Measurements from ENCODE around the gene BLCAP.

Gene BLCAP

DNA sequence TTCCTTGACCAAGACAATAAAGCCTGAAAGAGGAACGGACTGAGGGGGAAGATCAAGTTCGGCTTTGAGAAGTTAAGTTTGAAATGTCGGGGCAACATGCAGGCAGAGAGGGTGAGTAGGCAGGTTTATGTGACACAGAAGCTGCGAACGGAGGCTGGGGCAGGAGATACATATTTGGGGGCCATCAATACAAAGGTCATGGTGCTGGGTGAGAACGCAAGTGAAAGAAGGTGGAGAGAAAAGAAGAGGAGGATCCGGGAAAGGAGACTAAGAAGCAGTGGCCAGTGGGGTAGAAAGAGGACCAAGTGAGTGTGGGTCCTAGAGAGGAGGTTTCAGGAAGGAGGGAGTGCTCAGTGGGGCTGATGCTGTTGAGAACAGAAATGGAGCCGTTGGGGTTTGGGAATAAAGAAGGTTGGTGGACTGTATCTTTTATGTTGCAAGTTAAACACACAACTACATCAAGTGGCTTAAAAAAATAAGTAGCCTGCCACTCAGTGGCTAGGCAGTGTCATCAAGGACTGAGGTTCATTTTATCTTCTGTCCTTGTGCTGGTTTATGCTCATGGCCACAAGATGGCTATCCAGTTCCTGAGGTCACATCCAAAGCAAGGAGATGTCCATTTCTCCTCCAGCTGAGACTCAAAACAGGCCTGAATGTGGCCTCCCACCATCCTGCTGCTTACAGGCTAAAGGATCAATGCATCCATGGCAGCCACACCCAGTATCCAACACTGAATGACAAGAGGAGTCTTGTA, 1.7 kb upstream of the BLCAP start:
- no peak for DNase-seq

DNA sequence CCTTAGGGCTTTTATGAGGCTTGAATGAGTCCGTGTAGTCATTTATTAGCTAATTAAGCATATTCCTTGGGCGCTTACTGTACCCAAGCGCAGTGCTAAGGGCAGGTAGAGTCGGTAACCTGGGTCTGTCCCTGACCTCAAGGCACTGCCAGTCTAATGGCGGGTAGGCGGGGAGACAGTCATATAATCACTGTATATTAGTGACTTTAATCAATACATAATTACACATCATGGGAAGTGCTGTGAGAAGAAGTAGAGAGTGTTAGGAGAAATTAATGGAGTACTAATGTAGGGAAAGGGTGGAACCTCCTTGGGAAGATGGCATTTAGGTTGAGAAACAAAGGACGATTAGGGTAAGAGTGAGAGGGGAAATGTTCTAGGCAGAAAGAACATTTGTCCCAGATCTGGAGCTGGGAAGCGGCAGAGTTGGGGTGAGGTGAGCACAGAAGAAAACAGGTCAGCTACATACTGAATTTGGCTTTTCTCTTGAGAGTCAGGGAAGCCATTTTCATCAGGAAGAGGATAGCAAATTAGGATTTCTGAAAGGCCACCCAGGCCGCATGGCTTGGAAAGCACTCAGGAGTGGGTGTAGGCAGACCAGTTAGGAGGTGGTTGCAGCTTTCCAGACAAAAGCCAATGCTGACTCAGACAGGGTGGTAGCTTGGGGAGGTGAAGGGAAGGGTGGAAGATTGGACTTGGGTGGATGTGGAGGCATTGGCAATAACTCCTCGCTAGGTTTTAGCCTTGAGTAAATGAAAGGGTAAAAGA, 954 bp upstream of the BLCAP start:
- no peak for DNase-seq

DNA sequence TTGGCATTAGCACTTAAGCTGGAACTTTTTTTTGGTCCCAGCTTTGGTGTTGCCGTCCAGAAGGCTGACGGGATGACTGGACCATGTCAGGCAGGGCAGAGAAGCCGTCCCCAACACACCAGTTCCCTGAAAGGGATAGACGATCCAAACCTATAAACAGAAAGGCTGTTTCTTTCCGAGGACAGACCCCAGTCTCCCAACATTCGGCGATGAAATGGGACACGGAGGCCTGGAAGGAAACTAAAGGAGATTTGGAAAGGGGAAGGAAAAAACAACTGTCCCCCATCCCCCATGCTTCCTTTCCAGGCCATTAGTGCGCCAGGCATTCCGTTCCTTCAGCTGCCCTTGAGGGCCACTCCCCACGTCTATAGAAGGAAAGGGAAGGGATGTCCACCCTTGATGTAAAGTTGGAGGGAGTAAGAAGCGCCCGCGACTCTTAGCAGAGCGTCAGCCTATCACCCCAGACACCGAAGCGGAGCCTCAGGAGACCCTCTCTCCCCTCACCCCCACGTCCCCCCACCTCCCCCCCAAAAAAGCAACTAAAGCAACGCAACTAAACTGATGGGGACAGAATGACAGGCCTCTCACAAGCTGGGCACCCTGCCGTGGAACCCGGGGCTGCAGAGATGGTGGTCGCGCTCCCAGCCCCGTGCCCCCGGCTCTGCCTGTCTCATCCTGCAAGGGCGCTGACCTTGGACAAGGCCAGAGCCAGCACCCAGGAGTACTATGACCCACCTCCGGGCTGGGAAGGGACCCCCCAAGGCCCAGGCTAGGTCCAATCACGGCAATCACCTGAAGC, 638 bp downstream of the BLCAP start:
- no peak for DNase-seq

DNA sequence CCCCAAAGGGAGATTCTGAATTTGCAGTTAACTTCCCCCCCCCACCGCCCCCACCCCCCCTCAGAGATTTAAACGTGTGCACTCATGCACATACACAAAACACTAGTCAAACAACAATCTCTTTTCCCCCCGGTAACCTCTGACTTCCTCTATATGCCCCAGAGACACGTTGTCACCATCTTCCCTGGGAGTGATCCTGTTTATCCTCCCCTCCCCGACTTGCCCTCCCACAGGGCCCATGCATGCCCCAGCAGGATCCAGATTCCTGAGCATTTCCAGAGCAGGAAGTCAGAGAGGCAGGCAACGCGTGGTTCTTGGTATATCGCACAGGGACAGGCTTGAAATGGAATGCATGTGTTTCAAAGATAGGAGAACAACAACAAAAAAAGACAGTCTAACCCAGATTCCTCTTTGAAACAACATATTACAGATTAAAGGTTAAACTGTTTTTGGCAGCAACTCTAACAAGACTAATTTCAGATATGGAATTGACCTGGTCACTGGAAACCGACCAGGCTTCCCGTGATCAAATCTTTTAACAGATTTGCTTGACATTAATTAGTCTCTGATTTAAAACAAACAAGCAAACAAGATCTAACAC, 1.3 kb downstream of the BLCAP start:
- no peak for DNase-seq

DNA sequence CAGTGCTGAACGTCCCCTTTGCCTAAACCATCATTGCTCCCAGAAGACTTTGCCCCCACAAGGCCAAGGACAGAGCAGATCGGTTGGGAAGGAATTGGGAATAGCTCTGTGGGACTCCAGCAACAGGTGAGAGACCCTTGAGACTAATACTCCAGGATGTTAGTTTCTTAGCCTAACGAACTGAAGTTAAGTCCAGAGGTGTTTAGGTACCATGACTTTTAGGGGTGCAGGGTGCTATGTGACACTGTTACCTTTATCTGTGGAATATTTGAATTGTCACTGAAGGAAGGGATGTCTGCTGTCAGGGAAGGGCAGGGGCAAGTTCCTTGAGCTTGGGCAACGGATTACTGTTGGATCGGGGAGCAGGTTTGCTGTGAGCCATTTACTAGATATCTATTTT, 1.9 kb downstream of the BLCAP start:
- no peak for DNase-seq

DNA sequence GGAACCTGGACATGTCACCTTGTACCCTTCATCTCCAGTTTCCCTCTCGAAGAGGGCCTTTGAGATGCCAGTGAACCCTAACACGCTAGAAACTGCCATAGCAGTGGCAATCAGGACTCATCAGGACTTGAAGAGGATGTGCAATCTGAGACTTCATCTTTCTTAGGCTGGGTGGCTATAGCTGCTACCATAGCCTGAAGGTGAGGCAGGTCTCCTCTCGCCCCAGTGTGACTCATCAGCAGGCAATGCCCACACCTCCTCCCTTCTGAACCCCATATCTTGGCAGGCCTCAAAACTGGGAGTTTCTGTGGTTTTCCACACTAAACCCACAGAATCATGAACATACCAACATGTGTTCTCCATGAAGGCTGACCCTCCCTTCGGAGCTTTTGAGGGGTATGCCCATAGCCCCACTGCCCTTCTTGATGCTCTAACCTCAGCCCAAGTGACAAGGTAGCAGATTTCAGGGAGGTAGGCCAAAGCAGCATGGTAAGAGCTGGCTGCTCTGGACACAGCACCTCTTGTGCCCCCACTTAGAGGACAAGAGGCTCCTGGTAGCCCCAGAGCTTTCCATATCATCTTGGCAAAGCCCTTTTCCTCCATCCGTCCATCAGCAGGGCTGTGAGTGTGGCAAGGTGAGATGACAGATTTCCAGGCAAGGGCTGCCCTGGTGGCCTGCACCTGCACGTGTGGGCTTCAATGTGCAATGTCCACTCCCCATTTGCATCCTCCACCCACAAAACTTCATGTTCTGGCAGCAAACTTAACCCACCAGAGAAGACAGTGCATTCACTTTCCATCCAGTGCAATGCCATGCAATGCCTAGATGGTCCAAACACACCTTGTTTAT, 2.6 kb downstream of the BLCAP start:
- DNase-seq, result no peak

DNA sequence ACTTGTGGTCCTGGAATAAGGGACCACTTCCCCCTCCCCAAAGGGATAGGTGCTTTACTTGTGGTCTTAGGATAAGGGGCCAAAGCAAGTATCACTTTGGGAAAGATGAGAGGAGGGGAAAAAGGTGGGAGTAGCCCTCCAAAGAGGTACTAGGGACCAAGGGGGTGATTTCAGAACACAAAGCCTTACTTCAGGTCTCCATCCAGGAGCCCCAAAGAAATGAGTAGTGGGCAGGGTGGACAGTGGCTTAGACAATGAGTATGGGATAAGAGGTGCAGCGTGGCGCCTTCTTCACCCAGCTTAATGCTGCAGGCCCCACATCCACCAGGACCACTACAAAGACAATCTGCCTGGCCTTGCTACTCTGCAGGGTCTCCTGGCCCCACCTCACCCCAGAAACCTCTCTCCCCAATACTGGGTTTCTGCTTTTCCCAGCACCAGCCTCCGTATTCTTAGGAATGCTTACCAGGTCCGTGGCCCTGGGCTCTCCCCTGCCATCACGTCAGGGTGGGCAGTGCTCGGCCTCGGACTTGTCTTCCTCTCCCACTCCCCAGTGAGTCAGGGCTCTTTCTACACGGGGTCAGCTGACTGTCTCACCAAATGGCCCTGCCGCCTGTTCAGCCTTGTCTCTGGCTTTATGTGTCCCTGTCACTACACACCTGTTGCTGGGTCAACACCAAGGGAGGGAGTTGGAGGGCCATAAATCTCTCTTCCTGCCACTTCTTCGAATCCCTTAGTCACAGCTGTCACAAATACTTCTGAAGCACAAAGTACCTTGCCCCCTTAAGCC, 3.6 kb downstream of the BLCAP start:
- DNase-seq, result no peak

DNA sequence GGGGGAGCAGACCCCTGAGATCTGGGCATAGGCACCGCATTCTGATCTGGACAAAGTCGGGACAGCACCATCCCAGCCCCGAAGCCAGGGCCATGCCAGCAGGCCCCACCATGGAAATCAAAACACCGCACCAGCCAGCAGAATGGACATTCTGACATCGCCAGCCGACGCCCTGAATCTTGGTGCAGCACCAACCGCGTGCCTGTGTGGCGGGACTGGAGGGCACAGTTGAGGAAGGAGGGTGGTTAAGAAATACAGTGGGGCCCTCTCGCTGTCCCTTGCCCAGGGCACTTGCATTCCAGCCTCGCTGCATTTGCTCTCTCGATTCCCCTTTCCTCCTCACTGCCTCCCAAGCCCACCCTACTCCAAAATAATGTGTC, 4.7 kb downstream of the BLCAP start:
- no peak for DNase-seq

DNA sequence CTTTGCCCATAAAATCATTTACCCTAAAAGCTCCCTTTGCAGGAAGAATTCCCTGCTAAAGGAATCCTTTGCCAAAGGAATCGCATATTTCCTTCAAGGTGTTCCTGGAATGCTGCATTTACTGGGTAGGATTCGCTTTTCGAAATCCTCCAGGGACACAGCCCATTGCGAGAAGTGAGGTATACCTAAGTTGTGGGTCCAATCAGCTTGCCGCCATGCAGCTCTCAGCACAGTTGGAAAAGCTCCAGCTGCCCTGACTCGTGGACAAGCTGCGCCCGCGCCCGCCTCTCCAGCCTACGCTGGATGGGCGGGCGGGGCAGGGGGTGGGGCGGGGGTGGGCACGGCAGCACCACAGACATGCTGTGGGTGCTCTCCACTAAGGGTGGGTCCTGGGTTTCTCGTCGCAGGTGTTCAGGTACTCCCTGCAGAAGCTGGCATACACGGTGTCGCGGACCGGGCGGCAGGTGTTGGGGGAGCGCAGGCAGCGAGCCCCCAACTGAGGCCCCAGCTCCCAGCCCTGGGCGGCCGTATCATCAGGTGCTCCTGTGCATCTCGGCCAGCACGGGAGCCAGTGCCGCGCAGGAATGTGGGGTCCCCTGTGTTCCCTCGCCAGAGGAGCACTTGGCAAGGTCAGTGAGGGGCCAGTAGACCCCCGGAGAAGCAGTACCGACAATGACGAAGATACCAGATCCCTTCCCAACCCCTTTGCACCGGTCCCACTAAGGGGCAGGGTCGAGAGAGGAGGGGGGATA, 5.2 kb downstream of the BLCAP start:
- no peak for DNase-seq

DNA sequence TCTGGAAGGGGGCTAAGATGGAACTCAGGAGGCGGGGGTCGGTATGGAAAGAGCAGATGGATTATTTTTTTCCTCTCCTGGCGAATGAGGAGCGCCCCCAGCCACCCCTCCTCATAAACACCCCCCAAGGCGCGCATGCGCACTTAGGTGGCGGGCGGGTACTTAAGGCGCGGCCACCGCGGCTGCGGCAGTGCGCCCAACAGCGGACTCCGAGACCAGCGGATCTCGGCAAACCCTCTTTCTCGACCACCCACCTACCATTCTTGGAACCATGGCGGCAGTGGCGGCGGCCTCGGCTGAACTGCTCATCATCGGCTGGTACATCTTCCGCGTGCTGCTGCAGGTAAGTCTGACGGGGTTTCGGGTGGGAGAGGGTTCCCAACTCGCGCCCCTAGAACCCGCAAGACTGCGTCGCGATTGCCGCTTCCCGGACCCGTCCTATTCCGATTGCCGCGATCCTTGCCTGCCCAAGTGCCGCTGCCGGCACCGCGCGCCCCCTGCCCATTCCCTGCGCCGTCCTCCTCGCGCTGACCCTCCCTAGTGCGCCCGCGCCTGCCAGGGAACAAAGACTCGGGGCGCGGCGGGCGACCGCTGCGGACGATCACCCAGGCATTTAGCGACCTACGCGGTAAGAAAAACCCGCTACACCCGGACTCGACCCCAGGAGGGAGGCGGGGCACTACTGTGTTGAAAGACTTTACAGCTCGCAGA, 6.5 kb downstream of the BLCAP start, which contains the start of gene NNAT:
TSS of gene NNAT (plus strand) at position 190 of the 711 bp plus-strand sequence. CDS start at position 272, 82 bp downstream.
- no peak for DNase-seq

DNA sequence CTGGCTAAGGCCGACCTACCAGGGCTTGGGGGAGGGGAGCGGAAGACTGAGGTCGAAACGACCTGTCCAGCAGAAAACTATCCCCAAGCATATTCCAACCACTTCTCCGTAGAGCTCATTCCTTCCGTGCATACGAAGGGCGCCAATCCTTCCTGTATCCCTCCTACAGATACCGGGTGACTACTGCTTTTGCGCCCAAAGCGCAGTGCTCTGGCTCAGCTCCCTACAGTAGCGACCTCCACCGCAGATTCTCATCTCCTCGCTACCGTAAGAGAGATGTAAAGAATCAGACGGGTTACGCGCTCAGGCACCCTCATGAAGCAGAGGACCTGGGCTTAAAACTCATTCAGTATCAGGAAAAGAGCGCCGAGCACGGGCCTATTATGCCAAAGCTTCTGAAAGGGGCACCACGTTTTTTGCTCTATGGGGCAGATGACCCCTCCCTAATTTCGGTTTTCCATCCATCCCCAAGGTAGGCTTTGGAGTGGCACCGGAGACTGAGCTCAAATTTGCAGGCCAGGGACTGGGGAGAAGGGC, 7.2 kb downstream of the BLCAP start:
- no peak for DNase-seq

DNA sequence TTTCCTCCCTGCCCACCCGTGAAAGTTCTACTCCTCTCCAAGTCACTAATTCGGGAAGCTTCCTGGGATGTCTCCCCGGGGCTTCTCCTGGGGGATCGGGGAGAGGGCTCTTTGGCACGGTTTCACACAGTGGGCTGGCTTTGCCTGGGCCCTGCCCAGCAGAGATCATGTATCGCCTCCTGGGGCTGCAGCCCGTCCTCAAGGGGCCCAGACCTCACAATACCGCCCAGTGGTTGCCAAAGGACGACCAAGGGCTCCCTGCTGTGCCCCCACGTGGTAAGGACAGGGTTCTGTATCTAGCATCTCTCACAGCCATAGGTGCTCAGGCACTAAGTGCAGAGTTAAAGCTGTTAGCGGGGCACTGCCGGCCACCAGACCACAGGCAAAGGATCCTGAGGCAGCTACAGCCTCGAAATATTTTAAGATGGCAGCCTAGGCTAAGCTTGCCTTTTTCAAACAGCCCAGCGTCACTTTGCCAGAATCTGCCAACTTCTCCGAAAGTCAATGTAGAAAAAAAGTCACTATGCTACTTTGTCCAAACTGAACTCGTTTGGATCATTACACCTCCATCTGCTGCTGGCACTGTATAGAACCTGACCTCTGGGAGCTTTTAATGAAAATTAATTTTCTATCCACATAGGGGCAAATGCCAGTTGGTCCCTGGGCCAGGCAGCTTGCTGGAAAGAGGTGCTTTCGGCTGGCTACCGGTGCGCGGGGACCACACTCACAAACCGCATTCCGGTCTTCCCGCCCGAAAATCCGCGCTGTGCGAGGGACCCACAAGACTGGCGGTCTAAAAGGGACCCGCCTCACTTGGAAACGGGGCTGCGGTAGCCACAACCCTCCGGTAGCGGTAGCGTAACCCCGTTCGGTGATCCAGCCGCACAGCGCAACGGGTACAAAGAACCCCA, 7.9 kb downstream of the BLCAP start:
- no peak for DNase-seq

DNA sequence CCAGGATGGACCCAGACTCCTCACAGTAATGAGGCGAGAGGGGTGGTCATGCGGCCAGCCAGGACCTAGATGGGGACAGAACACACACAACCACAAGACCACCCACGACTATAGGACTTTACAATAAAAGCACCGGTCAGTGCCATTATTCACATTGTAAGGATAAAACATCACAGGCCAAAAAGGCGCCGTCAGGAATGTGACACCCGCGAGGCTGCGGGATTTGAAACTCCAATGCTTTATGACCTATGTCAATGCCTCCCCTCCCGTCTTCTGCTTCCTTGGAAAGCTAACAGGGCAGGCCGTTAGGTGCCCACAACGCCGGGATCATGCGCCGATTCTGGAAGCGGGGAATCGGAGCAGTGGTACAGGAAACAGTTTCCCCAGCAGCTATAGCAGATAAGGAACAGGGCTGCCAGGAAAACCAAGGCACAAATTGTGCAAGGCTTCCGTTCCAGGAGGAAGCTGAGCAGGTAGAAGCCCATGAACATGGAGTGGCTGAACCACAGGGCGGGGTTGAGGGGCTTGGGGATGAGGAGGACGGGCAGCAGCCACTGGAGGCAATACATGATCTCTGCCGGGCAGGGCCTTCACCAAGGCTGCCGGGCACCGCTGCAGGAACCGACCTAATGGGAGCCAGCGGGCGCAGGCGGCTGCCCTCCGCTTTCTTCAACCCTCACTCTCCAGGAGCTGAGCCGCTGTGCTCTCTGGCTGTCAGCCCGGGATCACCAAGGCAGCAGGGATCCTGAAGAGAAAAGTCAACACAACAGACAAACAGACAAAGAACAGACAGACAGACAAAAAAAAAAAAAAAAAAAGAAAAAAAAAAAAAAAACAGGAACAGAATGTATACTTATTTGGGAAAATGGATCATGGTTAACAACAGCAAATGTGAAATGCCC, 8.8 kb downstream of the BLCAP start:
- DNase-seq, result no peak

DNA sequence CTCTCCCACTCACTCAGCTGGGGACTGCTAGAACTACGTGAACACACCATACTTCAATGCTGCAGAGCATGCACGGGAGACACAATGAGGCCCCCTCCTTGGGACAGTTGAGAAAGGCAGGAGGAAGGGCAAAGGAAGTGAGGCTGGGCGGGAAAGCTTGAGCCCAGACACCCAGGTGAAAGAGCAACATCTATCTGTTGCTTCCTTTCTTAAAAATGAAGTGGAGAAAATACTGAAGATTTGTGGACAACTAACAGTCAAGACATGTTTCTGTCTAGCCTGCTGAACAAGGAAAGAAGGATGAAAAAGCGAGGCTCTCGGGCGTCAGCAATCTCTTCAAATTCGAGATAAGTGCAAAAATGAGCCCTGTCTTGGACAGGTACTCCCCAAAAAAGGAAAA, 9.6 kb downstream of the BLCAP start:
- no peak for DNase-seq

DNA sequence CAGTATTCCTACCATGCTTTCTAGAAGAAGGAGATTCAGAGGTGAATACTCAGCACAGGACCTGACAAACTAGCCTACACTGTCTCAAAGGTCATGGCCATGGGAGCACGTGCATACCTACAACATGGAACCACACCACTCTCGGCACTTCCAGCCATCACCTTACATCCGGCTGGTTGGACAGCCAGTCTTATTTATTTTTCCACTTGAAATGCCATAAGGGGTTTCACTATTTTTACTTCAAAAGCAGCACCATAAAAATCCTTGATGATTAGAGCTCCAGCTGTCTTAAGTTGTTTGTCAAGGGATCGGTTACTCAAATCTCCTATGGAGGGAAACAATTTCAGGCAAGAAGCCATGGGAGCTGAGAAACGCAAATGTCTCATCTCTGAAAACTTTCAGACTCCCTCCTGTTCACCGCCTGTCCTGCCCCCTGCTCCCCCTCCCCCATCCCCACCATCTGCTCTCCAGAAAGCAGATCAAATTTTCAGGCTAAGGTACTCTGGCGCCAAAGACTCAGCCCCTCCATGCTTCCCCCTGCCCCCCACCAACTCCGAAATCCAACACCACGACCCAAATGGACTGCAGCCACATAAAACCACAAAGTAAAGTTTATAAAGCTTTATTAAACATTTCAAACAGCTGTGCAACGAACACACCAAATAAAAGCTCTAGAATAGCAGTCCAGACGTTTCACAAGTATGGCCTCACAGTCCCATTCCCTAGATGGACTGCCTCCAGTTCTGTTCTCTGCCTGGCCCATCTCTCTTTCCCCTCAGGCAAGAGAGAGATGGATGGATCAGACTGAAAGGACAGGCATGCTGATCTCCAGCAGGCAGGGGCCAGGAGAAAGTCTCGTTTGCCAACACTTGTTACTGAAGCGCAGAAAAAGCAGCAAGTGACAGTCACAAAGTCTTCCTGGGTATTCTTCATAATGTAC, 10.6 kb downstream of the BLCAP start:
- DNase-seq, result no peak

DNA sequence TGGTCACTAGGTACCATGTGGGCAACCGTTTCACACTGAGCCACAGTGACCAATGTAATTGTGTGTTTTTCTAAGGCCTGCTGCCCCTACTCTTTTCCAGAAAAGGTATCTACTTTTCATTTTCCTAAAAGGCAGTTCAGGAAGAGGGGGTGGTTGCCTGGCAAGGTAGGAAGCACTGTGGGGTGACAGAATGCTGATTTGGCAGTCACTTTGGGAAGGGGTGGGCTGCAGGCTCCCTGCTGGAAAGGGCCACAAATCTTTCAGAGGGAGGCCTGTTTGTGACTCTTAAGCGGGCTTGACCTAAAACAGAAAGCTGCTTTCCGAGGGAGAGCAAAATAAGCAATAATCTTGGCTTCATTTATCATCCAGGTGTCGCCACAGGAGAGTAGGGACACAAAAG, 11.8 kb downstream of the BLCAP start:
- DNase-seq, result no peak
